ENCODE data around the gene NXPH3. TPM values are rescaled to one million over a fixed set of nuclear protein-coding genes. Genes with fewer than 3 reads are reported as not detected.

The NXPH3 gene
- polyA plus RNA-seq, 1 of the 3 experiments (the other 2 are of a cell fraction) = 0.30 TPM

- 71% methylated on average over 17 of the region's 19 CpGs for WGBS (ENCODE audit: low lambda C conversion rate)
- H4K20me1 ChIP-seq (ENCODE audit: insufficient read depth) = no peaks in the 10 kb centered on the region
- H2AFZ ChIP-seq (ENCODE audit: low read depth) = peak overlapping the region; percentile 65; the same call in 1 of the 2 replicates
- H3K9me3 ChIP-seq = no peaks in the 10 kb centered on the region
- H3K79me2 ChIP-seq (ENCODE audit: insufficient read depth) = no peaks in the 10 kb centered on the region
- CTCF ChIA-PET = interaction anchor here (0.6 to 48.9 kb wide), 55 partner anchors 10 to 877 kb away, joined by 3 to 2107 read pairs (median 8); partner anchors contain the start of genes NGFR, NXPH3, PHB1 and SLC35B1
- peak; percentile 41 for DNase-seq
- no peaks in the 10 kb centered on the region for H3K9me2 ChIP-seq
- no peak for TF ChIP-seq GATA2 (CRISPR knock-in tag; IDR thresholded peaks at IDR 0.05)
- no peak for TF ChIP-seq EZH2phosphoT487 (IDR thresholded peaks at IDR 0.05; ENCODE audit: borderline replicate concordance, low read depth)
- TF ChIP-seq NRF1 (IDR thresholded peaks at IDR 0.05; ENCODE audit: low read depth, low read length) = no peak
- no peak for TF ChIP-seq REST (IDR thresholded peaks at IDR 0.05; ENCODE audit: low read depth, low read length)
- TF ChIP-seq ELF1 (IDR thresholded peaks at IDR 0.05) = no peak
- TF ChIP-seq USF2 (IDR thresholded peaks at IDR 0.05; ENCODE audit: borderline replicate concordance, low read depth, low read length) = no peak
- TF ChIP-seq GABPA (IDR thresholded peaks at IDR 0.05; ENCODE audit: low read depth) = no peak
- no peak for TF ChIP-seq FOSL2 (IDR thresholded peaks at IDR 0.05; ENCODE audit: borderline replicate concordance, low read depth)
- TF ChIP-seq TCF12 (IDR thresholded peaks at IDR 0.05) = no peak
- no peak for TF ChIP-seq FOXJ3 (CRISPR knock-in tag; IDR thresholded peaks at IDR 0.05)
- no peak for TF ChIP-seq IRF3 (IDR thresholded peaks at IDR 0.05; ENCODE audit: low read depth, low read length)
- TF ChIP-seq RXRA (IDR thresholded peaks at IDR 0.05; ENCODE audit: borderline replicate concordance, low read depth) = no peak
- TF ChIP-seq SIN3A (IDR thresholded peaks at IDR 0.05; ENCODE audit: borderline replicate concordance, low read depth, low read length) = no peak
- TF ChIP-seq EP300 (IDR thresholded peaks at IDR 0.05; ENCODE audit: borderline replicate concordance in 1 of 2, low read depth in 1 of 2, low read length in 1 of 2) = no peak
- TF ChIP-seq POLR2AphosphoS5 (IDR thresholded peaks at IDR 0.05; ENCODE audit: low read depth, low read length) = no peak
- no peak for TF ChIP-seq USF1 (IDR thresholded peaks at IDR 0.05; ENCODE audit: borderline replicate concordance, low read depth)
- no peak for TF ChIP-seq RAD21 (IDR thresholded peaks at IDR 0.05; ENCODE audit: low read length)
- TF ChIP-seq MXI1 (IDR thresholded peaks at IDR 0.05; ENCODE audit: low read depth, low read length) = no peak
- no peak overlapping the region for H3K27ac ChIP-seq (ENCODE audit: low read depth in 2 of 2, low read length in 1 of 2)
- no peak overlapping the region for H3K4me2 ChIP-seq
- no peaks in the 10 kb centered on the region for H3F3A ChIP-seq (replicated peaks; ENCODE audit: insufficient read depth)
- no peaks in the 10 kb centered on the region for H3K36me3 ChIP-seq (replicated peaks in 1 of 2; ENCODE audit: control insufficient read depth in 1 of 2, insufficient read depth in 2 of 2, low read length in 1 of 2)
- peaks cover 19% of the 10 kb centered on the region; the same call in 1 of the 2 replicates for H3K27me3 ChIP-seq (ENCODE audit: insufficient read depth)
- H3K4me3 ChIP-seq (ENCODE audit: low read depth in 2 of 2, low read length in 1 of 2) = no peak overlapping the region
- H3K9ac ChIP-seq = no peak overlapping the region
- peaks cover 0 to 8% of the 10 kb centered on the region in 2 experiments; a peak in 1 of 4 replicates for H3K4me1 ChIP-seq (ENCODE audit: control insufficient read depth in 1 of 2, insufficient read depth in 2 of 2, low read depth in 1 of 2, low read length in 1 of 2)
- POLR2A ChIA-PET = interaction anchor here (0.9 to 1.6 kb wide), 4 partner anchors 40 to 147 kb away, joined by 3 to 8 read pairs (median 4); partner anchors contain the start of gene NGFR
These were observed 20.0 kb upstream of the NXPH3 start for GRCh38 chr17:49555495-49556222.

Data from SK-N-SH (cell line).